ENCODE results near the gene LYZL1.

DNA sequence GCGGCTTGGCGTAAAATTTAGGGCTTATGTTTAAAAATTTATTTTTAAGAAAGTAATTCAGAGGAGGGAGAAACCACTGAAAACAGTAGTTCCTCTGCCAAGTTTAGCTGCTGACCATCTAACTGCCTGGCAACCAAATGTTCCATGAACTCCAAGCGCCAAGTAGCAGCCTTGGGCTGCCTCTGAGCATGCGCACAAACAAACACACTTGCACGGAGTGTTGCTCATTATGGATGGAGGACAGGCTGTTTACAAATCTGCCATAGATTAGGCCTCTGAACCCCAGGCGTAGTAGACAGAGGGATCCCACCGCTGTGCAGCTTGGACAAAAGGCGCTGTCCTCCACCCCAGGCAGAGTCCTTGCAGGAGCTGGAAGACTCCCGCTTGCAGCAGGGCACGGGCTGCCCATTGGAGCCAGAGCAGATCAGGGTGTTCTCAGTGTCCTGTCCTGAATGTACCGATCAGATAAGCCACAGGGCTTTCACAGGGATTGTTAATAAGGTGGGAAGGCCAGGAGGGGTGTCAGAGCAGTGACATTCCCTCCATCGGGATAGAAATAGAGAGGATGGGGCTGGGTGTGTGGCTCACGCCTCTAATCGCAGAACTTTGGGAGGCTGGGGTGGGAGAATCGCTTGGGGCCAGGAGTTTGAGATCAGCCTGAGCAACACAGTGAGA lies 47.7 kb upstream of the LYZL1 start:
- TF ChIP-seq POLR2A (IDR thresholded peaks at IDR 0.05; ENCODE audit: control extremely low read depth in 1 of 2, low read depth in 2 of 2, low read length in 2 of 2): no peak
- no peak for TF ChIP-seq TAF1 (IDR thresholded peaks at IDR 0.05; ENCODE audit: low read depth, low read length)
- TF ChIP-seq, protein P1, sequence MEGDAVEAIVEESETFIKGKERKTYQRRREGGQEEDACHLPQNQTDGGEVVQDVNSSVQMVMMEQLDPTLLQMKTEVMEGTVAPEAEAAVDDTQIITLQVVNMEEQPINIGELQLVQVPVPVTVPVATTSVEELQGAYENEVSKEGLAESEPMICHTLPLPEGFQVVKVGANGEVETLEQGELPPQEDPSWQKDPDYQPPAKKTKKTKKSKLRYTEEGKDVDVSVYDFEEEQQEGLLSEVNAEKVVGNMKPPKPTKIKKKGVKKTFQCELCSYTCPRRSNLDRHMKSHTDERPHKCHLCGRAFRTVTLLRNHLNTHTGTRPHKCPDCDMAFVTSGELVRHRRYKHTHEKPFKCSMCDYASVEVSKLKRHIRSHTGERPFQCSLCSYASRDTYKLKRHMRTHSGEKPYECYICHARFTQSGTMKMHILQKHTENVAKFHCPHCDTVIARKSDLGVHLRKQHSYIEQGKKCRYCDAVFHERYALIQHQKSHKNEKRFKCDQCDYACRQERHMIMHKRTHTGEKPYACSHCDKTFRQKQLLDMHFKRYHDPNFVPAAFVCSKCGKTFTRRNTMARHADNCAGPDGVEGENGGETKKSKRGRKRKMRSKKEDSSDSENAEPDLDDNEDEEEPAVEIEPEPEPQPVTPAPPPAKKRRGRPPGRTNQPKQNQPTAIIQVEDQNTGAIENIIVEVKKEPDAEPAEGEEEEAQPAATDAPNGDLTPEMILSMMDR (IDR thresholded peaks at IDR 0.05; ENCODE audit: control extremely low read depth in 1 of 3, insufficient read depth in 1 of 3, low read depth in 1 of 3, low read length in 3 of 3): no peak
- no peak for TF ChIP-seq ZNF274 (IDR thresholded peaks at IDR 0.05; ENCODE audit: borderline replicate concordance, extremely low read depth, low read length)
- no peak for TF ChIP-seq EP300 (IDR thresholded peaks at IDR 0.05; ENCODE audit: borderline replicate concordance in 1 of 2, low read depth in 2 of 2, low read length in 2 of 2)
- TF ChIP-seq HDAC6 (IDR thresholded peaks at IDR 0.05; ENCODE audit: low read depth, low read length): no peak
- TF ChIP-seq POLR2AphosphoS5 (IDR thresholded peaks at IDR 0.05; ENCODE audit: low read depth, low read length): no peak
- TF ChIP-seq, protein P2, sequence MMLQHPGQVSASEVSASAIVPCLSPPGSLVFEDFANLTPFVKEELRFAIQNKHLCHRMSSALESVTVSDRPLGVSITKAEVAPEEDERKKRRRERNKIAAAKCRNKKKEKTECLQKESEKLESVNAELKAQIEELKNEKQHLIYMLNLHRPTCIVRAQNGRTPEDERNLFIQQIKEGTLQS (IDR thresholded peaks at IDR 0.05; ENCODE audit: insufficient read depth, low read depth, low read length): no peak
- no peak for TF ChIP-seq EZH2 (IDR thresholded peaks at IDR 0.05; ENCODE audit: low read depth, low read length, severe bottlenecking)
- TF ChIP-seq, protein P3, sequence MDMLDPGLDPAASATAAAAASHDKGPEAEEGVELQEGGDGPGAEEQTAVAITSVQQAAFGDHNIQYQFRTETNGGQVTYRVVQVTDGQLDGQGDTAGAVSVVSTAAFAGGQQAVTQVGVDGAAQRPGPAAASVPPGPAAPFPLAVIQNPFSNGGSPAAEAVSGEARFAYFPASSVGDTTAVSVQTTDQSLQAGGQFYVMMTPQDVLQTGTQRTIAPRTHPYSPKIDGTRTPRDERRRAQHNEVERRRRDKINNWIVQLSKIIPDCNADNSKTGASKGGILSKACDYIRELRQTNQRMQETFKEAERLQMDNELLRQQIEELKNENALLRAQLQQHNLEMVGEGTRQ (IDR thresholded peaks at IDR 0.05; ENCODE audit: low read length): no peak
- no peak for TF ChIP-seq SIN3A (conservative IDR thresholded peaks at IDR 0.05 in 1 of 2, IDR thresholded peaks at IDR 0.05 in 1 of 2; ENCODE audit: low read depth in 1 of 2, low read length in 2 of 2)
- TF ChIP-seq ASH2L (IDR thresholded peaks at IDR 0.05; ENCODE audit: low read length): no peak
- TF ChIP-seq GABPA (IDR thresholded peaks at IDR 0.05; ENCODE audit: borderline replicate concordance, insufficient read depth, low read length): no peak
- TF ChIP-seq KDM1A (IDR thresholded peaks at IDR 0.05; ENCODE audit: borderline replicate concordance, low read length): no peak

All from H1 (cell line).